ENCODE results near the gene APBB2. TPM values are rescaled to one million over a fixed set of nuclear protein-coding genes. Genes with fewer than 3 reads are reported as not detected.

The APBB2 gene
- total RNA-seq, 2 donors from 2014 or later: 37.3 to 75.3 TPM

DNA sequence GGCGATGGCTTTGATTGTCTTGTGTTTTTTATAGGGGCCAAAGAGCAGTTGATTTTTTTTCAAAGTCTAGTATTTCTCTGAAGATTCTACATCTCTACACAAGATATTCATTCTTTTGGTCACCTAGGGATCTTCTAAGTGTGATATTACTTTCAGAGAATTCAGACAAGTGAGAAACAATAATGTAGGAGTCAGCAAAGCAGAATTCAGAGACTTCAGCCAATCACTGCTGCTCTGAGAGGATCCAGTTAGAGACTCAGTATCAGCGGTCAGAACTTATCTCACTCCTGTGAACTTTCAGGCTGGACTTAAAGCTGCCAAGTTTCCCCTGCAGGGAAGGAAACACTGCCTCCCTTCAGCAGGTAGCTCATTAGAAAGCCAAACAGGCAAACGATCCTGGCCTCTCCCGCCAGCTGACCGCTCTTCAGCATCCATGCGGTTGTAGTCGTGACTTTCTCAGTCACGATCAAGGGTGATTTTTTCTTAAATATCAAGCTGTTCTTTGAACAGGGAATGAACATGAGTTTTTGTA, 405.4 kb downstream of the APBB2 start:
- no peak for DNase-seq (ENCODE audit: low spot score)
- H3K36me3 ChIP-seq: peaks cover 2% of the 10 kb centered on the region
- TF ChIP-seq, protein P1, sequence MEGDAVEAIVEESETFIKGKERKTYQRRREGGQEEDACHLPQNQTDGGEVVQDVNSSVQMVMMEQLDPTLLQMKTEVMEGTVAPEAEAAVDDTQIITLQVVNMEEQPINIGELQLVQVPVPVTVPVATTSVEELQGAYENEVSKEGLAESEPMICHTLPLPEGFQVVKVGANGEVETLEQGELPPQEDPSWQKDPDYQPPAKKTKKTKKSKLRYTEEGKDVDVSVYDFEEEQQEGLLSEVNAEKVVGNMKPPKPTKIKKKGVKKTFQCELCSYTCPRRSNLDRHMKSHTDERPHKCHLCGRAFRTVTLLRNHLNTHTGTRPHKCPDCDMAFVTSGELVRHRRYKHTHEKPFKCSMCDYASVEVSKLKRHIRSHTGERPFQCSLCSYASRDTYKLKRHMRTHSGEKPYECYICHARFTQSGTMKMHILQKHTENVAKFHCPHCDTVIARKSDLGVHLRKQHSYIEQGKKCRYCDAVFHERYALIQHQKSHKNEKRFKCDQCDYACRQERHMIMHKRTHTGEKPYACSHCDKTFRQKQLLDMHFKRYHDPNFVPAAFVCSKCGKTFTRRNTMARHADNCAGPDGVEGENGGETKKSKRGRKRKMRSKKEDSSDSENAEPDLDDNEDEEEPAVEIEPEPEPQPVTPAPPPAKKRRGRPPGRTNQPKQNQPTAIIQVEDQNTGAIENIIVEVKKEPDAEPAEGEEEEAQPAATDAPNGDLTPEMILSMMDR (IDR thresholded peaks at IDR 0.05): no peak
- no peaks in the 10 kb centered on the region for H3K27me3 ChIP-seq
- H3K9me3 ChIP-seq: no peaks in the 10 kb centered on the region
- no peak overlapping the region for H3K27ac ChIP-seq
- H3K4me3 ChIP-seq: no peak overlapping the region
- H3K4me1 ChIP-seq: no peaks in the 10 kb centered on the region

DNA sequence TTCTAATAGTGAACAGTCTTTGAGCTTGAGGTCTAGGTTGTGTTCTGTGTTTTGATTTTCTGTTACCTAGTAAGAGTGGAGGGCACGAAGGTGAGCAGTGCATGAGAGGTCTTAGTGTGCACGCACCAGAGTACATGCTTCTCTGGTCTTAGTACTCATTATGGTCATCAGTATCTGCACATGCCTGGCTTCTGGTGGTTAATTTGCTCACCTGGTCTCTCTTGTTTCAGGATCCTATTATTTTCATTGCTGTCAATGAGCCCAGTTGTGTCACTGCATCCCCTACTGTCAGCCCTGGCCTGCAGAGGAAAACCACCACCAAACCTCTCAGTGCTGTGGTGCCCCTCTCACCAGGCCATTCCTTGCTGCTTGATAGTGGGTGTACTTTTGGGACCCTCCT, 409.7 kb downstream of the APBB2 start:
- TF ChIP-seq, protein P1 (IDR thresholded peaks at IDR 0.05): no peak
- Histone ChIP-seq H3K27ac (no peak overlapping the region), H3K27me3 (no peaks in the 10 kb centered on the region), H3K36me3 (no peaks in the 10 kb centered on the region), H3K9me3 (no peaks in the 10 kb centered on the region), H3K4me3 (no peak overlapping the region), H3K4me1 (no peaks in the 10 kb centered on the region)
- no peak for DNase-seq (ENCODE audit: low spot score)

GRCh38 chr4:40800064-40800463, 414.3 kb downstream of the APBB2 start:
- TF ChIP-seq, protein P1 (IDR thresholded peaks at IDR 0.05): no peak
- H3K4me1 ChIP-seq: no peaks in the 10 kb centered on the region
- DNase-seq (ENCODE audit: low spot score): no peak
- no peaks in the 10 kb centered on the region for H3K9me3 ChIP-seq
- H3K27me3 ChIP-seq: no peaks in the 10 kb centered on the region
- no peak overlapping the region for H3K4me3 ChIP-seq
- H3K27ac ChIP-seq: no peak overlapping the region
- no peaks in the 10 kb centered on the region for H3K36me3 ChIP-seq

GRCh38 chr4:40789771-40790170, 424.6 kb downstream of the APBB2 start:
- Histone ChIP-seq H3K27me3 (no peaks in the 10 kb centered on the region), H3K27ac (no peak overlapping the region), H3K4me1 (no peaks in the 10 kb centered on the region), H3K4me3 (no peak overlapping the region), H3K36me3 (no peaks in the 10 kb centered on the region), H3K9me3 (no peaks in the 10 kb centered on the region)
- TF ChIP-seq, protein P1 (IDR thresholded peaks at IDR 0.05): no peak
- no peak for DNase-seq (ENCODE audit: low spot score)

DNA sequence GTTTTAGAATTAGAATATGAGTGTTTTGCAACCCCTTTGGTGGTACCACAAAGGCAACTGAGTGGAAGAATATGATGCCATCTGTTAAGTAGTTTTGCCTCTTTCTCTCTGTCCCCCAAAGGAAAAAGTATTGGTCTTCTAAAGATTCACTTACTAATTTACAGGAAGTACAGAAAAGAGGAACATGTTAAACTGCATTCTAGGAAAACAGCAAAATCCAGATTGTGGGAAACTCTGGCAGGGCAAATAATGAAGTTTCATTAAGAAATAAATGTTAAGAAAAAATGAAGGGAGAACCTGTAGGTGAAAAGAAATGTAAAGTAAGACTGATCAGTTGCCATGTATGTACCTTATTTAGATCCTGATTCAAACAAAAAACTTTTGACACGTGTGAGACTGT, 425.3 kb downstream of the APBB2 start:
- Histone ChIP-seq H3K9me3 (no peaks in the 10 kb centered on the region), H3K36me3 (no peaks in the 10 kb centered on the region), H3K4me3 (no peak overlapping the region), H3K27ac (no peak overlapping the region), H3K4me1 (no peaks in the 10 kb centered on the region), H3K27me3 (no peaks in the 10 kb centered on the region)
- TF ChIP-seq, protein P1 (IDR thresholded peaks at IDR 0.05): no peak
- no peak for DNase-seq (ENCODE audit: low spot score)

DNA sequence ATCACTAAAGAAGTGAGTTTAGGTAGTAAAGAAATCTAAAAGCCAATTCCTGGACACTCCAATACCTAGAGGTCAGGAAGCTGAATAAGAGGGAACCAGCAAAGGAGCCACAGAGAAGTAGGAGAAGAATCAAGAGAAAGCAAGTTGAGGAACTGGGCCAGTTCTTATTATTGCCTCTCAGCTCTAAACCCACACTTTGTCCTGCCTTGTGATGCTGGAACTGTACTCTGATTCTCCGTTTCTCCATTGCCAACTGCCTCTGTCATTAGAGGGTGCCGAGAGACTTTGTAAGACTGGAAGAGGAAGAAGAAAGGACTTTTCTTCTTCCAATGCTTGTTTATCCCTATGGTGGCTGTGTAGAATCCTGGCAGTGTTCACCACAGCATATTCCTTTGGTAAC, 426.0 kb downstream of the APBB2 start:
- Histone ChIP-seq H3K36me3 (no peaks in the 10 kb centered on the region), H3K27ac (no peak overlapping the region), H3K4me3 (no peak overlapping the region), H3K4me1 (no peaks in the 10 kb centered on the region), H3K27me3 (no peaks in the 10 kb centered on the region), H3K9me3 (no peaks in the 10 kb centered on the region)
- no peak for DNase-seq (ENCODE audit: low spot score)
- TF ChIP-seq, protein P1 (IDR thresholded peaks at IDR 0.05): no peak

All from right atrium auricular region (tissue), 2 donors.